G401.6 (cell line): ENCODE data around the gene TMC6.
"Not testable (repeated sequence)": the region's sequence is repeated elsewhere in the genome, so short reads cannot be mapped to it uniquely, and the experiment has no call there.

Source experiments
- FAIRE-seq: peaks from 2 replicates; lab custom pipeline; 2012; peaks lifted over from hg19 to GRCh38; lab: Jason Lieb, UNC

Gene TMC6

GRCh38 chr17:78128551-78129350 lies at the start of gene TMC6:
Gene TMC6, minus strand, starts transcription at chr17:78128755. Its CDS starts 1,923 bp downstream, at chr17:78126832.
- no peak for FAIRE-seq

GRCh38 chr17:78176548-78177025 lies 48.0 kb upstream of the TMC6 start:
- FAIRE-seq = no peak

- no peak for FAIRE-seq
These were observed 47.1 kb upstream of the TMC6 start for GRCh38 chr17:78175643-78175981.

GRCh38 chr17:78174870-78175642 lies 46.5 kb upstream of the TMC6 start:
- FAIRE-seq = peak; percentile 42

- FAIRE-seq = no peak
These were observed 45.9 kb upstream of the TMC6 start for GRCh38 chr17:78174346-78174869.

- no peak for FAIRE-seq
These were observed 44.7 kb upstream of the TMC6 start for GRCh38 chr17:78173097-78173715.

GRCh38 chr17:78172249-78173051 lies 43.9 kb upstream of the TMC6 start:
- peak; percentile 19 for FAIRE-seq

- FAIRE-seq = not testable (repeated sequence)
These were observed 43.2 kb upstream of the TMC6 start for GRCh38 chr17:78171591-78172248.

- no peak for FAIRE-seq
These were observed 42.4 kb upstream of the TMC6 start for GRCh38 chr17:78170692-78171590.

- no peak for FAIRE-seq
These were observed 40.6 kb upstream of the TMC6 start for GRCh38 chr17:78168903-78169793.

GRCh38 chr17:78168242-78168902 lies 39.8 kb upstream of the TMC6 start, which contains the start of gene SYNGR2:
Gene SYNGR2, plus strand, starts transcription at chr17:78168581. Its CDS starts 36 bp downstream, at chr17:78168617.
- FAIRE-seq = no peak

- FAIRE-seq = no peak
These were observed 37.9 kb upstream of the TMC6 start for GRCh38 chr17:78166416-78166815.

GRCh38 chr17:78164748-78165607 lies 36.4 kb upstream of the TMC6 start:
- no peak for FAIRE-seq

- FAIRE-seq = no peak
These were observed 35.6 kb upstream of the TMC6 start for GRCh38 chr17:78163881-78164747.

GRCh38 chr17:78159575-78160158 lies 31.1 kb upstream of the TMC6 start:
- FAIRE-seq = no peak
